ENCODE data around the gene NFIC.

DNA sequence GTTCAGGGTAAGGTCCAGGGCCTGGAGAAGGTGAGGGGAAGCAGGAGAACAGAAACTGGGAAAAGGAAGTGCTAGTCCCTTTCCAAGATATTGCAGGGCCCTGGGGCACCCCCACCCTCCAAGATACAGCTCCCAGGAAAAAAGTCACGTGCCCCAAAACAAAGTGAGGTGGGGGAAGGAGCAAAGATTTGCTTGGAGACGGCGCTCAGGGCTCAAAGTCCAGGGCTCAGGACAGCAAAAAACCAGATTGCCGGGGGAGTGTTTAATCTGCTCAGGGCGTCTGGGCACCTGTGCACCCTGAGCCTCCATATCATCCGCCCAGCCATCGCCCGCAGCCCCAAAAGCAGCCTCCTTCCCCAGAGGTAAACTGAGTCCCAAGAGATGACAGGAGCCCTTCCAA, 107.6 kb downstream of the NFIC start:
- TF ChIP-seq CTCF (IDR thresholded peaks at IDR 0.05; ENCODE audit: low read length) (no peak), EZH2 (IDR thresholded peaks at IDR 0.05; ENCODE audit: borderline replicate concordance, low read length) (no peak)

Data from OCI-LY1 (cell line).